H1 (cell line): ENCODE measurements around the gene FKBP1A.

ENCODE experiments used
- ATF3 ChIP-seq: IDR thresholded peaks from 2 replicates; pipeline ENCODE4 v1.6.1; 2011; ENCODE audit warnings: low read depth, mild to moderate bottlenecking, low read length; ENCODE audit not compliant: insufficient read depth
- EGR1 ChIP-seq: IDR thresholded peaks from 2 replicates; pipeline ENCODE4 v1.6.1; 2011; ENCODE audit warnings: low read depth, low read length, borderline replicate concordance
- FOSL1 ChIP-seq: IDR thresholded peaks from 2 replicates; pipeline ENCODE4 v1.6.1; 2011; ENCODE audit warnings: mild to moderate bottlenecking, low read depth, low read length, moderate library complexity; ENCODE audit not compliant: insufficient read depth
- RAD21 ChIP-seq, 2 experiments: IDR thresholded peaks in 1 of 2; conservative IDR thresholded peaks in 1 of 2; 2 replicates each; pipeline ENCODE4 v1.6.1; 2011; ENCODE audit warnings: low read depth in 2 of 2, low read length in 2 of 2, improper control_type of control experiment in 1 of 2, inconsistent platforms in 1 of 2, mild to moderate bottlenecking in 1 of 2, moderate library complexity in 1 of 2
- TF ChIP-seq, protein P1 (sequence below), 3 experiments: IDR thresholded peaks; 1 replicate in 2 of 3; 2 replicates in 1 of 3; pipeline versions ENCODE4 v1.5.1 to v1.6.1; 2011; ENCODE audit warnings: low read length in 3 of 3, mild to moderate bottlenecking in 3 of 3, inconsistent platforms in 2 of 3, low read depth in 1 of 3, moderate library complexity in 1 of 3; ENCODE audit not compliant: insufficient read depth in 1 of 3; ENCODE audit errors: control extremely low read depth in 1 of 3

DNA sequence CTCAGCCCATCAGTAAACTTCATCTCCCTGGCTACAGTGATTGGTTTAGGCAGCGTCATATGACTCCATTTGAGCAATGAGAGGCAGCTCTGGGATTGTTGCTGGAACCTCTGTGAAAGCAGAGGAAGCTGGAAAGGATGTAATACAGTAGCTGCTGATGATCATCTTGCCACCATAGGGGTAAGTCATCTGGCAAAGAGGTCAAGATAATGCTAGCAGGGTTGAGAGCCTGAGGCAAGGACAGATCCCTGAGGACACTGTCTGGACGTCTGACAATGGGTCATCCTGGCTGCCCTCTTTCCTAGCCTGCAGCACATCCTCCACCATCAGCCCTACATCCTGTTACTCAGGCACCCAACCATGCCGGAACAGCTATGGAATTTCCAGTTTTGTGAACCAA lies 25.5 kb upstream of the FKBP1A start:
- TF ChIP-seq EGR1, result no peak
- TF ChIP-seq, protein P1, sequence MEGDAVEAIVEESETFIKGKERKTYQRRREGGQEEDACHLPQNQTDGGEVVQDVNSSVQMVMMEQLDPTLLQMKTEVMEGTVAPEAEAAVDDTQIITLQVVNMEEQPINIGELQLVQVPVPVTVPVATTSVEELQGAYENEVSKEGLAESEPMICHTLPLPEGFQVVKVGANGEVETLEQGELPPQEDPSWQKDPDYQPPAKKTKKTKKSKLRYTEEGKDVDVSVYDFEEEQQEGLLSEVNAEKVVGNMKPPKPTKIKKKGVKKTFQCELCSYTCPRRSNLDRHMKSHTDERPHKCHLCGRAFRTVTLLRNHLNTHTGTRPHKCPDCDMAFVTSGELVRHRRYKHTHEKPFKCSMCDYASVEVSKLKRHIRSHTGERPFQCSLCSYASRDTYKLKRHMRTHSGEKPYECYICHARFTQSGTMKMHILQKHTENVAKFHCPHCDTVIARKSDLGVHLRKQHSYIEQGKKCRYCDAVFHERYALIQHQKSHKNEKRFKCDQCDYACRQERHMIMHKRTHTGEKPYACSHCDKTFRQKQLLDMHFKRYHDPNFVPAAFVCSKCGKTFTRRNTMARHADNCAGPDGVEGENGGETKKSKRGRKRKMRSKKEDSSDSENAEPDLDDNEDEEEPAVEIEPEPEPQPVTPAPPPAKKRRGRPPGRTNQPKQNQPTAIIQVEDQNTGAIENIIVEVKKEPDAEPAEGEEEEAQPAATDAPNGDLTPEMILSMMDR (IDR thresholded peaks at IDR 0.05; ENCODE audit: control extremely low read depth in 1 of 3, insufficient read depth in 1 of 3, low read depth in 1 of 3, low read length in 3 of 3), result no peak
- TF ChIP-seq FOSL1, result no peak
- TF ChIP-seq RAD21 (IDR thresholded peaks at IDR 0.05 in 1 of 2, conservative IDR thresholded peaks at IDR 0.05 in 1 of 2; ENCODE audit: low read depth in 2 of 2, low read length in 2 of 2), result no peak
- no peak for TF ChIP-seq ATF3
